ENCODE results near the gene SIAE. TPM values are rescaled to one million over a fixed set of nuclear protein-coding genes. Genes with fewer than 3 reads are reported as not detected.

SIAE gene
- total RNA-seq, 1 experiment from 2014 or later, result 5.6 TPM

DNA sequence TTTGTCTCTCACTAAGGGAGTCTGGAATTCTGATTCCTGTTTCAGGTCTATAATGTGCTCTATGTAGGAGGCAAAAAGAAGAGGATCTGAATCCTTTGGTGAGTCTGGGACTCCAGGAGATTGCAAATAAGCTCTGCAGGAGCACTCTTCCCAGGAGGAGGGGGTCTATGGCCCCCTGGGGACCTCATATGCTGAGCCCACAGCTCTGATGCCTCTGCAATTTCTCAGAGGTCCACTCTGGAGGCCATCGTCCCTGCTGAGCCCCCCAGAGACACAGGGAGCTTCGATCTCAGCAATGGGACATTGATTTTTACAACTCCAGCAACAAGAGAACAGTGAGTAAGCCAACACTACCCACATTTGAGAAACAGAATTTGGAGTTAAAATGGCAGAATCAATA lies 46.0 kb upstream of the SIAE start:
- H2AK5ac ChIP-seq (ENCODE audit: insufficient read length, low read length), result no peak overlapping the region
- TF ChIP-seq, protein P1, sequence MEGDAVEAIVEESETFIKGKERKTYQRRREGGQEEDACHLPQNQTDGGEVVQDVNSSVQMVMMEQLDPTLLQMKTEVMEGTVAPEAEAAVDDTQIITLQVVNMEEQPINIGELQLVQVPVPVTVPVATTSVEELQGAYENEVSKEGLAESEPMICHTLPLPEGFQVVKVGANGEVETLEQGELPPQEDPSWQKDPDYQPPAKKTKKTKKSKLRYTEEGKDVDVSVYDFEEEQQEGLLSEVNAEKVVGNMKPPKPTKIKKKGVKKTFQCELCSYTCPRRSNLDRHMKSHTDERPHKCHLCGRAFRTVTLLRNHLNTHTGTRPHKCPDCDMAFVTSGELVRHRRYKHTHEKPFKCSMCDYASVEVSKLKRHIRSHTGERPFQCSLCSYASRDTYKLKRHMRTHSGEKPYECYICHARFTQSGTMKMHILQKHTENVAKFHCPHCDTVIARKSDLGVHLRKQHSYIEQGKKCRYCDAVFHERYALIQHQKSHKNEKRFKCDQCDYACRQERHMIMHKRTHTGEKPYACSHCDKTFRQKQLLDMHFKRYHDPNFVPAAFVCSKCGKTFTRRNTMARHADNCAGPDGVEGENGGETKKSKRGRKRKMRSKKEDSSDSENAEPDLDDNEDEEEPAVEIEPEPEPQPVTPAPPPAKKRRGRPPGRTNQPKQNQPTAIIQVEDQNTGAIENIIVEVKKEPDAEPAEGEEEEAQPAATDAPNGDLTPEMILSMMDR (conservative IDR thresholded peaks at IDR 0.05), result no peak
- H3K18ac ChIP-seq (ENCODE audit: insufficient read length, low read depth, low read length), result no peak overlapping the region
- no peak overlapping the region for H3K27ac ChIP-seq (ENCODE audit: insufficient read length, low read depth, low read length)
- H3K4ac ChIP-seq (ENCODE audit: low read depth, low read length), result no peak overlapping the region
- Mint-ChIP-seq H3K9me3 (no peaks in the 10 kb centered on the region), H3K4me1 (peaks cover 34 to 43% of the 10 kb centered on the region in 2 experiments), H3K36me3 (ENCODE audit: insufficient read depth in 1 of 3, low read depth in 3 of 3) (no peaks in the 10 kb centered on the region; a peak in 1 of 7 replicates), H3K27ac (no peak overlapping the region), H3K27me3 (ENCODE audit: low read depth) (peaks cover 97% of the 10 kb centered on the region), H3K4me3 (no peak overlapping the region)
- no CpG with 5 or more reads among the region's 2 CpGs for WGBS (ENCODE audit: extremely low coverage, insufficient read length, low lambda C conversion rate)
- H3T11ph ChIP-seq (ENCODE audit: low read length), result no peak overlapping the region
- no peak overlapping the region for H2BK15ac ChIP-seq (ENCODE audit: low read depth, low read length)
- no peak overlapping the region for H2AFZ ChIP-seq (ENCODE audit: low read length)
- no peak overlapping the region for H2BK20ac ChIP-seq (ENCODE audit: low read depth, low read length, poor library complexity, severe bottlenecking)
- H4K20me1 ChIP-seq (ENCODE audit: control insufficient read depth, insufficient read depth, insufficient read length), result no peaks in the 10 kb centered on the region
- DNase-seq, result no peak
- H2BK12ac ChIP-seq (ENCODE audit: insufficient read length, low read depth, low read length), result no peak overlapping the region
- H2BK120ac ChIP-seq (ENCODE audit: low read depth, low read length, poor library complexity, severe bottlenecking), result no peak overlapping the region
- no peak overlapping the region for H3K14ac ChIP-seq (ENCODE audit: insufficient read depth, low read length)
- peaks cover 9% of the 10 kb centered on the region for H3K23me2 ChIP-seq (ENCODE audit: insufficient read length, low read depth, low read length, poor library complexity, severe bottlenecking)
- no peak overlapping the region for H3K23ac ChIP-seq (ENCODE audit: insufficient read length, low read depth, low read length)
- no peak overlapping the region for H2BK5ac ChIP-seq (ENCODE audit: insufficient read length, low read length)
- H4K5ac ChIP-seq (ENCODE audit: insufficient read length, low read depth, low read length), result no peak overlapping the region
- no peak overlapping the region for H4K91ac ChIP-seq (ENCODE audit: insufficient read length, low read depth, low read length)
- H3K27me3 ChIP-seq (ENCODE audit: insufficient read depth, low read length), result peaks cover 53% of the 10 kb centered on the region
- no peak overlapping the region for H3K4me2 ChIP-seq (ENCODE audit: insufficient read depth, insufficient read length, low read length)
- H3K4me1 ChIP-seq (ENCODE audit: insufficient read depth, low read length), result peaks cover 6% of the 10 kb centered on the region
- no peaks in the 10 kb centered on the region for H3K9me3 ChIP-seq (ENCODE audit: control insufficient read depth, low read depth, low read length)
- H3K79me2 ChIP-seq (ENCODE audit: insufficient read depth, low read length), result no peaks in the 10 kb centered on the region
- no peaks in the 10 kb centered on the region for H3K79me1 ChIP-seq (ENCODE audit: insufficient read depth, low read depth, low read length, poor library complexity, severe bottlenecking)
- H3K56ac ChIP-seq (ENCODE audit: insufficient read length, low read depth, low read length), result no peak overlapping the region
- no peak overlapping the region for H4K8ac ChIP-seq (replicated peaks; ENCODE audit: insufficient read length, low read depth, low read length)
- H3K9ac ChIP-seq (ENCODE audit: extremely low read depth, insufficient read length, low read length), result no peak overlapping the region
